K562 (cell line): ENCODE measurements around the gene SEPTIN1. TPM values are rescaled to one million over a fixed set of nuclear protein-coding genes. Genes with fewer than 3 reads are reported as not detected.

ENCODE experiments used
- ATAC-seq: fragments of 200-7000 bp; cut with Tn5 transposase; 3 replicates; pipeline ENCODE4 v1.9.1; 2020; ENCODE audit warnings: moderate library complexity
- Bru-seq: library from RNA; stranded (reverse); fragments of 400-500 nt; gene quantifications from one replicate; lab custom pipeline; 2021; lab: Mats Ljungman, UMichigan
- BruChase-seq, 2 experiments: library from RNA; stranded (reverse); fragments of 400-500 nt; gene quantifications; one replicate each; lab custom pipeline; 2021; lab: Mats Ljungman, UMichigan
- BruUV-seq: library from RNA; stranded (reverse); fragments of 400-500 nt; replicated peaks from 2 replicates; lab custom pipeline; 2021; lab: Mats Ljungman, UMichigan
- CTCF ChIA-PET: fragments of 300-600 bp; formaldehyde crosslinking; extraction: SDS; loops from one replicate; lab custom pipeline; 2021; ENCODE audit warnings: low intra/inter-chr PET ratio; lab: Yijun Ruan, JAX
- POLR2A ChIA-PET: fragments of 300-600, 350-650 bp; sonication (Branson Sonifier 250); formaldehyde crosslinking; extraction: SDS; loops from one replicate; lab custom pipeline; 2021; ENCODE audit warnings: antibody characterized with exemption, inconsistent platforms; lab: Yijun Ruan, JAX
- DNase-seq, 4 experiments: peaks; one replicate each; pipeline versions ENCODE4 v3.0.0 to v3.0.0-alpha.2; 2011 to 2018; ENCODE audit warnings: low spot score in 3 of 4, mixed read lengths in 3 of 4; ENCODE audit errors: extremely low read depth in 1 of 4
- FAIRE-seq: peaks from 2 replicates; lab custom pipeline; 2011; peaks lifted over from hg19 to GRCh38; lab: Jason Lieb, UNC
- H2AFZ ChIP-seq: 2 replicates; pipeline ENCODE4 v1.6.0; 2011; ENCODE audit warnings: low read depth, low read length, control low read depth, inconsistent platforms
- H3K27ac ChIP-seq: fragments of 200-600 bp; 3 replicates; pipeline ENCODE4 v1.8.0; 2011; ENCODE audit warnings: low read depth, mild to moderate bottlenecking, control low read depth, inconsistent platforms, low read length, moderate library complexity, mixed read lengths; ENCODE audit errors: extremely low read depth
- H3K27me3 ChIP-seq, 2 experiments: fragments of 300-600 bp in 1 of 2; 2 replicates in 1 of 2; 3 replicates in 1 of 2; pipeline versions ENCODE4 v1.6.0 to v1.8.0; 2011; ENCODE audit warnings: inconsistent platforms in 2 of 2, low read length in 2 of 2, mild to moderate bottlenecking in 1 of 2, mixed read lengths in 1 of 2, moderate library complexity in 1 of 2; ENCODE audit not compliant: control insufficient read depth in 2 of 2, insufficient read depth in 2 of 2
- H3K36me3 ChIP-seq: fragments of 300-600 bp; 3 replicates; pipeline ENCODE4 v1.8.0; 2011; ENCODE audit warnings: mild to moderate bottlenecking, low read length, inconsistent platforms; ENCODE audit not compliant: control insufficient read depth, insufficient read depth
- H3K4me1 ChIP-seq, 2 experiments: fragments of 200-600 bp in 1 of 2; replicated peaks in 1 of 2; 2 replicates in 1 of 2; 3 replicates in 1 of 2; pipeline versions ENCODE4 v1.5.1 to v1.8.0; 2011; ENCODE audit warnings: inconsistent platforms in 2 of 2, low read length in 2 of 2, mild to moderate bottlenecking in 1 of 2, mixed read lengths in 1 of 2, moderate library complexity in 1 of 2; ENCODE audit not compliant: control insufficient read depth in 2 of 2, insufficient read depth in 2 of 2
- H3K4me2 ChIP-seq: 2 replicates; pipeline ENCODE4 v1.6.1; 2011; ENCODE audit warnings: low read length, control low read depth, inconsistent platforms, mixed read lengths; ENCODE audit not compliant: insufficient read depth
- H3K4me3 ChIP-seq: fragments of 200-600 bp; sonication (generic), shearing (Covaris generic); 2 replicates; pipeline ENCODE4 v1.5.1; 2016; ENCODE audit warnings: control low read depth, inconsistent platforms
- H3K79me2 ChIP-seq: fragments of 200-600 bp; 3 replicates; pipeline ENCODE4 v1.8.0; 2011; ENCODE audit warnings: low read length, inconsistent platforms; ENCODE audit not compliant: control insufficient read depth, insufficient read depth
- H3K9ac ChIP-seq, 2 experiments: 2 replicates each; pipeline versions ENCODE4 v1.6.0 to v1.6.1; 2011; ENCODE audit warnings: low read depth in 2 of 2, low read length in 2 of 2, control low read depth in 1 of 2, inconsistent platforms in 1 of 2, mild to moderate bottlenecking in 1 of 2, mixed read lengths in 1 of 2; ENCODE audit not compliant: insufficient read depth in 1 of 2
- H3K9me1 ChIP-seq: one replicate; pipeline ENCODE4 v1.6.0; 2011; ENCODE audit warnings: inconsistent platforms, mild to moderate bottlenecking, low read length, moderate library complexity; ENCODE audit not compliant: control insufficient read depth, insufficient read depth
- H3K9me3 ChIP-seq: replicated peaks from 2 replicates; pipeline ENCODE4 v1.5.1; 2011; ENCODE audit warnings: low read depth, low read length, inconsistent platforms; ENCODE audit not compliant: control insufficient read depth, insufficient read depth
- H4K20me1 ChIP-seq: replicated peaks from 2 replicates; pipeline ENCODE4 v1.6.1; 2011; ENCODE audit warnings: low read length, inconsistent platforms, mixed read lengths; ENCODE audit not compliant: control insufficient read depth, insufficient read depth
- BCL6 ChIP-seq: fragments of 250-450 bp; sonication (Bioruptor Pico); IDR thresholded peaks from 2 replicates; pipeline ENCODE4 v1.4.0; 2020
- CBX3 ChIP-seq, 2 experiments: IDR thresholded peaks; 1 replicate in 1 of 2; 2 replicates in 1 of 2; pipeline ENCODE4 v1.6.1; 2012; ENCODE audit warnings: inconsistent platforms in 2 of 2, low read length in 2 of 2, borderline replicate concordance in 1 of 2, control low read depth in 1 of 2
- HDAC1 ChIP-seq, 2 experiments: fragments of 450-650 bp; IDR thresholded peaks; 2 replicates each; pipeline ENCODE4 v1.6.1; 2016 to 2017; ENCODE audit warnings: inconsistent platforms in 1 of 2, mild to moderate bottlenecking in 1 of 2, moderate library complexity in 1 of 2
- MEF2A ChIP-seq: IDR thresholded peaks from 2 replicates; pipeline ENCODE4 v1.6.1; 2011; ENCODE audit warnings: low read depth, mild to moderate bottlenecking, low read length, moderate library complexity; ENCODE audit not compliant: control insufficient read depth
- SIX5 ChIP-seq, 2 experiments: IDR thresholded peaks; 2 replicates each; pipeline ENCODE4 v1.6.1; 2011; ENCODE audit warnings: low read length in 2 of 2, borderline replicate concordance in 1 of 2, low read depth in 1 of 2, mild to moderate bottlenecking in 1 of 2, moderate library complexity in 1 of 2; ENCODE audit not compliant: insufficient read depth in 1 of 2
- SPI1 ChIP-seq: IDR thresholded peaks from 2 replicates; pipeline ENCODE4 v1.6.1; 2011; ENCODE audit warnings: low read depth, low read length, control low read depth, borderline replicate concordance
- ZNF445 ChIP-seq: fragments of 250-450 bp; sonication (Bioruptor Pico); IDR thresholded peaks from 2 replicates; pipeline ENCODE4 v1.4.0; 2020; ENCODE audit warnings: low read depth, mild to moderate bottlenecking, moderate library complexity
- WGBS: fragments of 100-300 bp; shearing (Covaris generic); methylation state at CpG from one replicate; pipeline ENCODE4 v1.1.6; 2016; ENCODE audit warnings: low coverage, mixed read lengths; ENCODE audit not compliant: insufficient coverage; ENCODE audit errors: missing lambda C conversion rate; 5-methylcytosine and 5-hydroxymethylcytosine counted together
- in situ Hi-C: fragments of 300-500 bp; cut with MboI; formaldehyde crosslinking; loops from 4 replicates; pipeline ENCODE4 v1.15.0; 2018; ENCODE audit warnings: inconsistent platforms, mixed read lengths
- intact Hi-C: fragments of 100-400 bp; cut with micrococcal nuclease; formaldehyde crosslinking; loops from 2 replicates; pipeline ENCODE4 v1.14.2; 2022
- long read RNA-seq, 3 experiments: library from polyadenylated mRNA in 2 of 3; library from RNA in 1 of 3; unstranded in 2 of 3; stranded (forward) in 1 of 3; transcript quantifications; one replicate each; pipeline ENCODE4 v2.0.0, GENCODE V29; 2019 to 2022
- polyA minus RNA-seq, 3 experiments: library from RNA; depleted of rRNA, polyadenylated mRNA; stranded (reverse); fragments of >200 nt; gene quantifications; 2 replicates each; pipeline ENCODE4 v1.2.3, GENCODE V29; 2011
- polyA plus RNA-seq, 8 experiments: library from polyadenylated mRNA; depleted of rRNA in 4 of 8; stranded (reverse) in 5 of 8; unstranded in 3 of 8; fragments of >200 nt; fragmentation: Nextera tagmentation in 2 of 8; fragmentation: Illumina TruSeq in 1 of 8; extraction: Ambion mirVana in 2 of 8; extraction: Trizol in 1 of 8; gene quantifications; 2 replicates each; pipeline versions ENCODE4 v1.2.1 to v1.2.3, GENCODE V29; 2011 to 2014; ENCODE audit warnings: inconsistent platforms in 1 of 8, missing spikeins in 1 of 8
- total RNA-seq, 7 experiments: library from RNA; depleted of rRNA in 6 of 7; stranded (reverse); fragments of >200 nt in 6 of 7; fragmentation: Illumina TruSeq in 2 of 7; extraction: Trizol in 2 of 7; gene quantifications; 2 replicates each; pipeline versions ENCODE4 v1.2.1 to v1.2.3, GENCODE V29; 2011 to 2021; ENCODE audit warnings: low replicate concordance in 1 of 7
- TF ChIP-seq, protein P1 (sequence below): sonication (generic); formaldehyde crosslinking; IDR thresholded peaks from 2 replicates; pipeline ENCODE4 v1.9.0; 2022; ENCODE audit warnings: mild to moderate bottlenecking, missing genetic modification reagents
- TF ChIP-seq, protein P2 (sequence below): fragments of 250-450 bp; sonication (Bioruptor Pico); IDR thresholded peaks from 2 replicates; pipeline ENCODE4 v1.5.0; 2020; ENCODE audit warnings: mild to moderate bottlenecking
- TF ChIP-seq, protein P3 (sequence below): fragments of 450-650 bp; IDR thresholded peaks from 2 replicates; pipeline ENCODE4 v1.6.1; 2016; ENCODE audit warnings: mild to moderate bottlenecking

Gene SEPTIN1, protein sequence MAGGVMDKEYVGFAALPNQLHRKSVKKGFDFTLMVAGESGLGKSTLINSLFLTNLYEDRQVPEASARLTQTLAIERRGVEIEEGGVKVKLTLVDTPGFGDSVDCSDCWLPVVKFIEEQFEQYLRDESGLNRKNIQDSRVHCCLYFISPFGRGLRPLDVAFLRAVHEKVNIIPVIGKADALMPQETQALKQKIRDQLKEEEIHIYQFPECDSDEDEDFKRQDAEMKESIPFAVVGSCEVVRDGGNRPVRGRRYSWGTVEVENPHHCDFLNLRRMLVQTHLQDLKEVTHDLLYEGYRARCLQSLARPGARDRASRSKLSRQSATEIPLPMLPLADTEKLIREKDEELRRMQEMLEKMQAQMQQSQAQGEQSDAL
- total RNA-seq (2011; cell fraction: chromatin; rRNA removed; ENCODE audit: low replicate concordance), result 3.4 and 4.0 TPM in 2 replicates
- 2.5 and 4.2 TPM in 2 replicates for total RNA-seq (2011; cell fraction: nucleolus; rRNA removed)
- total RNA-seq (2011; cell fraction: nucleoplasm; rRNA removed), result 3.8 and 7.6 TPM in 2 replicates
- total RNA-seq (2014; rRNA removed), result 2.3 and 3.0 TPM in 2 replicates
- 1.2 TPM in 2 replicates for total RNA-seq (2014; rRNA removed; fragmentation: Illumina TruSeq; extraction: Trizol)
- total RNA-seq (2015; rRNA removed; fragmentation: Illumina TruSeq; extraction: Trizol), result 0.69 and 0.72 TPM in 2 replicates
- 4.2 and 5.6 TPM in 2 replicates for total RNA-seq (2021)
- 2.1 and 2.3 TPM in 2 replicates for polyA plus RNA-seq (2011; rRNA removed)
- polyA plus RNA-seq (2011; cell fraction: cytosol; rRNA removed), result 3.4 TPM in 2 replicates
- polyA plus RNA-seq (2011; cell fraction: nucleus; rRNA removed), result 6.0 and 6.8 TPM in 2 replicates
- 3.3 and 4.4 TPM in 2 replicates for polyA plus RNA-seq (2012)
- polyA plus RNA-seq (2014; fragmentation: Illumina TruSeq; extraction: Trizol), result 0.94 and 3.0 TPM in 2 replicates
- under 1 TPM in 1 of 2 experiments, not detected in 1; 0.23 TPM for polyA plus RNA-seq (2014; fragmentation: Nextera tagmentation; extraction: Ambion mirVana)
- polyA plus RNA-seq (2014; rRNA removed), result 4.5 and 5.1 TPM in 2 replicates
- polyA minus RNA-seq (2011; rRNA and poly(A)+ RNA removed), result 0.42 and 1.3 TPM in 2 replicates
- 1.3 and 3.0 TPM in 2 replicates for polyA minus RNA-seq (2011; cell fraction: cytosol; rRNA and poly(A)+ RNA removed)
- 1.4 and 1.8 TPM in 2 replicates for polyA minus RNA-seq (2011; cell fraction: nucleus; rRNA and poly(A)+ RNA removed)
- Bru-seq, nascent RNA, result percentile 46 among the genes with signal in this experiment
- BruChase-seq, experiment 1, labeled RNA remaining after a 2-hour chase, result percentile 46 among the genes with signal in this experiment
- BruChase-seq, experiment 2, labeled RNA remaining after a 6-hour chase, result percentile 49 among the genes with signal in this experiment
- long read RNA-seq, experiment 1, partial matches to known transcripts, result 8 of 9 reads
- long read RNA-seq, experiment 1, other reads (novel, unspliced or antisense), result 1 of 9 reads
- long read RNA-seq, experiment 2, partial matches to known transcripts, result 15 of 16 reads
- long read RNA-seq, experiment 2, other reads (novel, unspliced or antisense), result 1 of 16 reads
- long read RNA-seq, experiment 3, partial matches to known transcripts, result 4 of 4 reads
- long read RNA-seq, experiment 3, other reads (novel, unspliced or antisense), result 0 of 4 reads

DNA sequence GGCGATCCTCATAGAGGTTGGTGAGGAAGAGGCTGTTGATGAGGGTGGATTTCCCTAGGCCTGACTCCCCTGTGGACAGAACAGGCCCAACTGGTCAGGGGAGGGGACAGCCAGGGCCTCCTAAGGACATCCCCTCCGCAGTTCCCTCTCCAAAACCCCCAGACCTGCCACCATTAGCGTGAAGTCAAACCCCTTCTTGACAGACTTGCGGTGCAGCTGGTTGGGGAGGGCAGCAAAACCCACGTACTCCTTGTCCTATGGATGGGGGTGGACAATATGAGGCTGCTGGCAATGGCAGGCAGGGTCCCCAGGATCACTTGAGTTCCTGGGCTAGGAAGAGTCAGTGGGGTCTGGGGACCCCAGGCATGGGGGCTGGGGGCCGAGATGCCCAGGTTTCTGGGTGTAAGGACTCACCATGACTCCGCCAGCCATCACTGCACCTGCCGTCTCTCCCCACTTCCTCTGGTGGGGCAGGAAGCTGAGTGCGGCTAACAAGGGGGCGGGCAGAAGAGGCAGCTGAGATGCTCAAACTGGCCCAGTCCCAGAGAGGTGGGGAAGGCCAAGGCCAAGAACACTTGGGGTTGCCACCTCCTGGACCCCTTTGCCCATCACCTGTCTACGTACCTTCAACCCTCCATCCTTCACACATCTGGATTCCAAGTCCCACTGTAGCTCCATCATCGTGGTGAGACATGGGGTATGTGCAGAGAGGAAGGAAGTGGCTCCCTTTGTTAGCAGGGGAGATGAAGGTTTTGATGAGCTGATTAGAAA, at the start of gene SEPTIN1:
Gene SEPTIN1, minus strand, starts transcription at position 451 of the 771 bp plus-strand sequence. Its CDS starts 19 bp downstream, at position 432.
- H4K20me1 ChIP-seq, result no peaks in the 10 kb centered on the region
- H3K79me2 ChIP-seq, result peaks cover 16% of the 10 kb centered on the region
- peak within 1 kb of the TSS; percentile 75 to 87 for H3K9ac ChIP-seq
- no peaks in the 10 kb centered on the region for H3K9me1 ChIP-seq
- peaks cover 34 to 50% of the 10 kb centered on the region in 2 experiments for H3K4me1 ChIP-seq
- ATAC-seq (no peak), FAIRE-seq (no peak), DNase-seq (peak in 1 of 4 experiments; percentile 7)
- ChIA-PET CTCF (no interaction called here), POLR2A (interaction anchor here (0.6 to 1.6 kb wide), 9 partner anchors 7 to 514 kb away, joined by 3 to 5 read pairs (median 4); partner anchors contain the start of gene CTF1)
- intact Hi-C loops (no loop called here), in situ Hi-C loops (no loop called here)
- no peaks in the 10 kb centered on the region for H3K27me3 ChIP-seq
- no peaks in the 10 kb centered on the region for H3K9me3 ChIP-seq
- peaks cover 7% of the 10 kb centered on the region; the same call in 1 of the 3 replicates for H3K36me3 ChIP-seq
- peak within 1 kb of the TSS; percentile 60 for H3K4me2 ChIP-seq
- WGBS, result 67% methylated on average over 9 of the region's 12 CpGs
- no peak within 1 kb of the TSS for H3K4me3 ChIP-seq
- peak within 1 kb of the TSS; percentile 91 for H3K27ac ChIP-seq
- no TSS peak for BruUV-seq
- peak within 1 kb of the TSS; percentile 72 for H2AFZ ChIP-seq
- TF ChIP-seq, protein P1, sequence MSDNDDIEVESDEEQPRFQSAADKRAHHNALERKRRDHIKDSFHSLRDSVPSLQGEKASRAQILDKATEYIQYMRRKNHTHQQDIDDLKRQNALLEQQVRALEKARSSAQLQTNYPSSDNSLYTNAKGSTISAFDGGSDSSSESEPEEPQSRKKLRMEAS (CRISPR knock-in tag), result 0 out of 2 replicates have a peak, but pooled peaks have one; percentile 12
- TF ChIP-seq HDAC1 (IDR thresholded peaks at IDR 0.05) (no peak), SPI1 (0 out of 2 replicates have a peak, but pooled peaks have one; percentile 19), MEF2A (no peak), BCL6 (CRISPR knock-in tag) (no peak), CBX3 (IDR thresholded peaks at IDR 0.05; ENCODE audit: borderline replicate concordance in 1 of 2, low read length in 2 of 2) (no peak), SIX5 (IDR thresholded peaks at IDR 0.05; ENCODE audit: borderline replicate concordance in 1 of 2, insufficient read depth in 1 of 2, low read depth in 1 of 2, low read length in 2 of 2) (no peak), ZNF445 (CRISPR knock-in tag) (no peak)
- TF ChIP-seq, protein P2, sequence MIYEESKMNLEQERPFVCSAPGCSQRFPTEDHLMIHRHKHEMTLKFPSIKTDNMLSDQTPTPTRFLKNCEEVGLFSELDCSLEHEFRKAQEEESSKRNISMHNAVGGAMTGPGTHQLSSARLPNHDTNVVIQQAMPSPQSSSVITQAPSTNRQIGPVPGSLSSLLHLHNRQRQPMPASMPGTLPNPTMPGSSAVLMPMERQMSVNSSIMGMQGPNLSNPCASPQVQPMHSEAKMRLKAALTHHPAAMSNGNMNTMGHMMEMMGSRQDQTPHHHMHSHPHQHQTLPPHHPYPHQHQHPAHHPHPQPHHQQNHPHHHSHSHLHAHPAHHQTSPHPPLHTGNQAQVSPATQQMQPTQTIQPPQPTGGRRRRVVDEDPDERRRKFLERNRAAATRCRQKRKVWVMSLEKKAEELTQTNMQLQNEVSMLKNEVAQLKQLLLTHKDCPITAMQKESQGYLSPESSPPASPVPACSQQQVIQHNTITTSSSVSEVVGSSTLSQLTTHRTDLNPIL (CRISPR knock-in tag), result no peak
- TF ChIP-seq, protein P3, sequence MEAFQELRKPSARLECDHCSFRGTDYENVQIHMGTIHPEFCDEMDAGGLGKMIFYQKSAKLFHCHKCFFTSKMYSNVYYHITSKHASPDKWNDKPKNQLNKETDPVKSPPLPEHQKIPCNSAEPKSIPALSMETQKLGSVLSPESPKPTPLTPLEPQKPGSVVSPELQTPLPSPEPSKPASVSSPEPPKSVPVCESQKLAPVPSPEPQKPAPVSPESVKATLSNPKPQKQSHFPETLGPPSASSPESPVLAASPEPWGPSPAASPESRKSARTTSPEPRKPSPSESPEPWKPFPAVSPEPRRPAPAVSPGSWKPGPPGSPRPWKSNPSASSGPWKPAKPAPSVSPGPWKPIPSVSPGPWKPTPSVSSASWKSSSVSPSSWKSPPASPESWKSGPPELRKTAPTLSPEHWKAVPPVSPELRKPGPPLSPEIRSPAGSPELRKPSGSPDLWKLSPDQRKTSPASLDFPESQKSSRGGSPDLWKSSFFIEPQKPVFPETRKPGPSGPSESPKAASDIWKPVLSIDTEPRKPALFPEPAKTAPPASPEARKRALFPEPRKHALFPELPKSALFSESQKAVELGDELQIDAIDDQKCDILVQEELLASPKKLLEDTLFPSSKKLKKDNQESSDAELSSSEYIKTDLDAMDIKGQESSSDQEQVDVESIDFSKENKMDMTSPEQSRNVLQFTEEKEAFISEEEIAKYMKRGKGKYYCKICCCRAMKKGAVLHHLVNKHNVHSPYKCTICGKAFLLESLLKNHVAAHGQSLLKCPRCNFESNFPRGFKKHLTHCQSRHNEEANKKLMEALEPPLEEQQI, result no peak
